DND-41 (cell line): ENCODE results near the gene BICC1.

Experiments used
- CTCF ChIP-seq: IDR thresholded peaks from 2 replicates; pipeline ENCODE4 v1.5.1; 2012; ENCODE audit warnings: borderline replicate concordance, low read length, moderate library complexity, mild to moderate bottlenecking; ENCODE audit not compliant: poor library complexity, severe bottlenecking; ENCODE audit errors: extremely low read depth
- EZH2 ChIP-seq: IDR thresholded peaks from 3 replicates; pipeline ENCODE4 v1.6.1; 2012; ENCODE audit warnings: borderline replicate concordance, low read depth, mild to moderate bottlenecking, moderate library complexity, low read length, inconsistent platforms; ENCODE audit not compliant: severe bottlenecking

GRCh38 chr10:58672845-58673244, 160.2 kb downstream of the BICC1 start:
- no peak for TF ChIP-seq CTCF
- no peak for TF ChIP-seq EZH2
